A673 (cell line): Measurements from ENCODE around the gene TAGLN.

Experiments
- CTCF ChIP-seq: fragments of 300-800, 200-600 bp; sonication (generic); conservative IDR thresholded peaks from 2 replicates; pipeline ENCODE4 v1.5.1; 2017; ENCODE audit warnings: low read depth, mild to moderate bottlenecking, antibody characterized with exemption, low read length, moderate library complexity, mixed read lengths
- EZH2 ChIP-seq: fragments of 200-600 bp; sonication (generic); IDR thresholded peaks from 2 replicates; pipeline ENCODE4 v1.6.1; 2017; ENCODE audit warnings: borderline replicate concordance, low read depth, mild to moderate bottlenecking, mixed read lengths, antibody characterized with exemption, low read length; ENCODE audit not compliant: poor library complexity, severe bottlenecking

GRCh38 chr11:117204283-117205080 lies 5.3 kb downstream of the TAGLN start:
- TF ChIP-seq CTCF (no peak), EZH2 (no peak)
